K562 (cell line): ENCODE results near the gene SHC1. TPM values are rescaled to one million over a fixed set of nuclear protein-coding genes. Genes with fewer than 3 reads are reported as not detected.
A peak's percentile ranks its signal among the peaks of the same experiment; 100 is the strongest.

Experiments used
- ARID2 ChIP-seq: fragments of 450-650 bp; IDR thresholded peaks from 2 replicates; pipeline ENCODE4 v1.6.1; 2017; ENCODE audit warnings: antibody characterized with exemption, mild to moderate bottlenecking
- CTCF ChIP-seq, 3 experiments: IDR thresholded peaks in 2 of 3; conservative IDR thresholded peaks in 1 of 3; 2 replicates each; pipeline ENCODE4 v1.5.1; 2011 to 2012; ENCODE audit warnings: low read length in 3 of 3, mild to moderate bottlenecking in 3 of 3, control low read depth in 2 of 3, improper control_type of control experiment in 1 of 3, inconsistent platforms in 1 of 3, low read depth in 1 of 3, mixed read lengths in 1 of 3, moderate library complexity in 1 of 3; ENCODE audit not compliant: insufficient read depth in 2 of 3
- EHMT2 ChIP-seq: fragments of 450-650 bp; IDR thresholded peaks from 2 replicates; pipeline ENCODE4 v1.6.1; 2018; ENCODE audit warnings: antibody characterized with exemption
- KLF13 ChIP-seq: fragments of 450-650 bp; IDR thresholded peaks from 2 replicates; pipeline ENCODE4 v1.6.1; 2016; ENCODE audit warnings: missing genetic modification characterization, low read depth, mild to moderate bottlenecking, missing compliant biosample characterization, moderate library complexity, borderline replicate concordance
- NR2C1 ChIP-seq, 2 experiments: fragments of 450-650 bp; IDR thresholded peaks; 2 replicates each; pipeline ENCODE4 v1.6.1; 2017; ENCODE audit warnings: mild to moderate bottlenecking in 2 of 2, antibody characterized with exemption in 1 of 2, inconsistent platforms in 1 of 2, missing compliant biosample characterization in 1 of 2, missing genetic modification characterization in 1 of 2
- POLR2B ChIP-seq: fragments of 450-650 bp; IDR thresholded peaks from 2 replicates; pipeline ENCODE4 v1.6.1; 2018; ENCODE audit warnings: low read depth; ENCODE audit not compliant: partially characterized antibody
- RFX1 ChIP-seq: fragments of 450-650 bp; IDR thresholded peaks from 2 replicates; pipeline ENCODE4 v1.6.1; 2016; ENCODE audit warnings: mild to moderate bottlenecking, moderate library complexity
- SIX5 ChIP-seq, 2 experiments: IDR thresholded peaks; 2 replicates each; pipeline ENCODE4 v1.6.1; 2011; ENCODE audit warnings: low read length in 2 of 2, borderline replicate concordance in 1 of 2, low read depth in 1 of 2, mild to moderate bottlenecking in 1 of 2, moderate library complexity in 1 of 2; ENCODE audit not compliant: insufficient read depth in 1 of 2
- TAL1 ChIP-seq: fragments of 450-650 bp; IDR thresholded peaks from 2 replicates; pipeline ENCODE4 v1.6.1; 2016; ENCODE audit warnings: mild to moderate bottlenecking
- TGIF2 ChIP-seq: sonication (generic); formaldehyde crosslinking; IDR thresholded peaks from 2 replicates; pipeline ENCODE4 v1.8.1; 2022; ENCODE audit warnings: mild to moderate bottlenecking, missing genetic modification reagents, moderate library complexity
- polyA plus RNA-seq, 8 experiments: library from polyadenylated mRNA; depleted of rRNA in 4 of 8; stranded (reverse) in 5 of 8; unstranded in 3 of 8; fragments of >200 nt; fragmentation: Nextera tagmentation in 2 of 8; fragmentation: Illumina TruSeq in 1 of 8; extraction: Ambion mirVana in 2 of 8; extraction: Trizol in 1 of 8; gene quantifications; 2 replicates each; pipeline versions ENCODE4 v1.2.1 to v1.2.3, GENCODE V29; 2011 to 2014; ENCODE audit warnings: inconsistent platforms in 1 of 8, missing spikeins in 1 of 8
- total RNA-seq, 7 experiments: library from RNA; depleted of rRNA in 6 of 7; stranded (reverse); fragments of >200 nt in 6 of 7; fragmentation: Illumina TruSeq in 2 of 7; extraction: Trizol in 2 of 7; gene quantifications; 2 replicates each; pipeline versions ENCODE4 v1.2.1 to v1.2.3, GENCODE V29; 2011 to 2021; ENCODE audit warnings: low replicate concordance in 1 of 7
- TF ChIP-seq, protein P1 (sequence below): fragments of 450-650 bp; IDR thresholded peaks from 2 replicates; pipeline ENCODE4 v1.6.1; 2016; ENCODE audit warnings: mild to moderate bottlenecking, moderate library complexity
- TF ChIP-seq, protein P2 (sequence below), 2 experiments: fragments of 200-800 bp in 1 of 2; sonication (Bioruptor generic) in 1 of 2; sonication (generic) in 1 of 2; formaldehyde crosslinking in 1 of 2; IDR thresholded peaks in 1 of 2; conservative IDR thresholded peaks in 1 of 2; 2 replicates each; pipeline versions ENCODE4 v1.5.0 to v1.6.1; 2016 to 2020; ENCODE audit warnings: missing compliant biosample characterization in 1 of 2, missing genetic modification characterization in 1 of 2, missing genetic modification reagents in 1 of 2

SHC1 gene
- total and polyA plus RNA-seq, 9 of the 15 experiments (the other 6 are each of a cell fraction or from before 2014, with no cell fraction given), result 4.1 to 113 (median 51.9) TPM

DNA sequence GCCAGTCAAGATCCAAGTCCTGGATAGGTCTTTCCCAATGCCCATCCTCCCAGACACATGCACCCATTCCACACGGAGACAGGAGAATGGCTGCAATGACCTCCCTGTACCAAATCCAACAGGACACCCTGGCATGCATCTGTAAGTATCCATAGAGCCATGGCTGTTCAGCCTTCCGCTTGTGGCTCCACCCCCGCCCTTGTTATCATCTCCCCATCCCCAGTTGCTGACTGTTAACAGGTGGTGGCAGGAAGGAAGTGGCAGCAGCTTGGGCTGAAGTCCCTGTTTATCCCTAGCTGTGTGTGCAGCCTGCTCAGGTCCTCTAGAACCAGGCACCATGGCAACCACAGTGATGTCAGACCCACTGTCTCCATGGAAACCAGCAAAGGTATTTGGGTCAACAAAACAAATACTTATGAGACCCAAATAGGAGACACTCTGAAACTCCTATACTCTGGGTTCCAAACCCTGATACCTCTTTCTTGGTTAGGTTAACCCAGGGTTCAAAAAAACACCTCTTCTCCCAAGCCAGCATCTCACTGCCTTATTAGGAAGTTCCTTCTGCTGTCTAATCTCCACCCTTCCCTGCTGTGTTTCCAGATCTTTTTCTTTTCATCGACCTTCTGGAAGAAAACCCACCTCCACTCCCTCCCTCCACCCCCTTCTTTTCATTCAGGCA is 15.4 kb downstream of the SHC1 start (continued):
- TF ChIP-seq, protein P1, sequence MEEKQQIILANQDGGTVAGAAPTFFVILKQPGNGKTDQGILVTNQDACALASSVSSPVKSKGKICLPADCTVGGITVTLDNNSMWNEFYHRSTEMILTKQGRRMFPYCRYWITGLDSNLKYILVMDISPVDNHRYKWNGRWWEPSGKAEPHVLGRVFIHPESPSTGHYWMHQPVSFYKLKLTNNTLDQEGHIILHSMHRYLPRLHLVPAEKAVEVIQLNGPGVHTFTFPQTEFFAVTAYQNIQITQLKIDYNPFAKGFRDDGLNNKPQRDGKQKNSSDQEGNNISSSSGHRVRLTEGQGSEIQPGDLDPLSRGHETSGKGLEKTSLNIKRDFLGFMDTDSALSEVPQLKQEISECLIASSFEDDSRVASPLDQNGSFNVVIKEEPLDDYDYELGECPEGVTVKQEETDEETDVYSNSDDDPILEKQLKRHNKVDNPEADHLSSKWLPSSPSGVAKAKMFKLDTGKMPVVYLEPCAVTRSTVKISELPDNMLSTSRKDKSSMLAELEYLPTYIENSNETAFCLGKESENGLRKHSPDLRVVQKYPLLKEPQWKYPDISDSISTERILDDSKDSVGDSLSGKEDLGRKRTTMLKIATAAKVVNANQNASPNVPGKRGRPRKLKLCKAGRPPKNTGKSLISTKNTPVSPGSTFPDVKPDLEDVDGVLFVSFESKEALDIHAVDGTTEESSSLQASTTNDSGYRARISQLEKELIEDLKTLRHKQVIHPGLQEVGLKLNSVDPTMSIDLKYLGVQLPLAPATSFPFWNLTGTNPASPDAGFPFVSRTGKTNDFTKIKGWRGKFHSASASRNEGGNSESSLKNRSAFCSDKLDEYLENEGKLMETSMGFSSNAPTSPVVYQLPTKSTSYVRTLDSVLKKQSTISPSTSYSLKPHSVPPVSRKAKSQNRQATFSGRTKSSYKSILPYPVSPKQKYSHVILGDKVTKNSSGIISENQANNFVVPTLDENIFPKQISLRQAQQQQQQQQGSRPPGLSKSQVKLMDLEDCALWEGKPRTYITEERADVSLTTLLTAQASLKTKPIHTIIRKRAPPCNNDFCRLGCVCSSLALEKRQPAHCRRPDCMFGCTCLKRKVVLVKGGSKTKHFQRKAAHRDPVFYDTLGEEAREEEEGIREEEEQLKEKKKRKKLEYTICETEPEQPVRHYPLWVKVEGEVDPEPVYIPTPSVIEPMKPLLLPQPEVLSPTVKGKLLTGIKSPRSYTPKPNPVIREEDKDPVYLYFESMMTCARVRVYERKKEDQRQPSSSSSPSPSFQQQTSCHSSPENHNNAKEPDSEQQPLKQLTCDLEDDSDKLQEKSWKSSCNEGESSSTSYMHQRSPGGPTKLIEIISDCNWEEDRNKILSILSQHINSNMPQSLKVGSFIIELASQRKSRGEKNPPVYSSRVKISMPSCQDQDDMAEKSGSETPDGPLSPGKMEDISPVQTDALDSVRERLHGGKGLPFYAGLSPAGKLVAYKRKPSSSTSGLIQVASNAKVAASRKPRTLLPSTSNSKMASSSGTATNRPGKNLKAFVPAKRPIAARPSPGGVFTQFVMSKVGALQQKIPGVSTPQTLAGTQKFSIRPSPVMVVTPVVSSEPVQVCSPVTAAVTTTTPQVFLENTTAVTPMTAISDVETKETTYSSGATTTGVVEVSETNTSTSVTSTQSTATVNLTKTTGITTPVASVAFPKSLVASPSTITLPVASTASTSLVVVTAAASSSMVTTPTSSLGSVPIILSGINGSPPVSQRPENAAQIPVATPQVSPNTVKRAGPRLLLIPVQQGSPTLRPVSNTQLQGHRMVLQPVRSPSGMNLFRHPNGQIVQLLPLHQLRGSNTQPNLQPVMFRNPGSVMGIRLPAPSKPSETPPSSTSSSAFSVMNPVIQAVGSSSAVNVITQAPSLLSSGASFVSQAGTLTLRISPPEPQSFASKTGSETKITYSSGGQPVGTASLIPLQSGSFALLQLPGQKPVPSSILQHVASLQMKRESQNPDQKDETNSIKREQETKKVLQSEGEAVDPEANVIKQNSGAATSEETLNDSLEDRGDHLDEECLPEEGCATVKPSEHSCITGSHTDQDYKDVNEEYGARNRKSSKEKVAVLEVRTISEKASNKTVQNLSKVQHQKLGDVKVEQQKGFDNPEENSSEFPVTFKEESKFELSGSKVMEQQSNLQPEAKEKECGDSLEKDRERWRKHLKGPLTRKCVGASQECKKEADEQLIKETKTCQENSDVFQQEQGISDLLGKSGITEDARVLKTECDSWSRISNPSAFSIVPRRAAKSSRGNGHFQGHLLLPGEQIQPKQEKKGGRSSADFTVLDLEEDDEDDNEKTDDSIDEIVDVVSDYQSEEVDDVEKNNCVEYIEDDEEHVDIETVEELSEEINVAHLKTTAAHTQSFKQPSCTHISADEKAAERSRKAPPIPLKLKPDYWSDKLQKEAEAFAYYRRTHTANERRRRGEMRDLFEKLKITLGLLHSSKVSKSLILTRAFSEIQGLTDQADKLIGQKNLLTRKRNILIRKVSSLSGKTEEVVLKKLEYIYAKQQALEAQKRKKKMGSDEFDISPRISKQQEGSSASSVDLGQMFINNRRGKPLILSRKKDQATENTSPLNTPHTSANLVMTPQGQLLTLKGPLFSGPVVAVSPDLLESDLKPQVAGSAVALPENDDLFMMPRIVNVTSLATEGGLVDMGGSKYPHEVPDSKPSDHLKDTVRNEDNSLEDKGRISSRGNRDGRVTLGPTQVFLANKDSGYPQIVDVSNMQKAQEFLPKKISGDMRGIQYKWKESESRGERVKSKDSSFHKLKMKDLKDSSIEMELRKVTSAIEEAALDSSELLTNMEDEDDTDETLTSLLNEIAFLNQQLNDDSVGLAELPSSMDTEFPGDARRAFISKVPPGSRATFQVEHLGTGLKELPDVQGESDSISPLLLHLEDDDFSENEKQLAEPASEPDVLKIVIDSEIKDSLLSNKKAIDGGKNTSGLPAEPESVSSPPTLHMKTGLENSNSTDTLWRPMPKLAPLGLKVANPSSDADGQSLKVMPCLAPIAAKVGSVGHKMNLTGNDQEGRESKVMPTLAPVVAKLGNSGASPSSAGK, result no peak
- TF ChIP-seq, protein P2, sequence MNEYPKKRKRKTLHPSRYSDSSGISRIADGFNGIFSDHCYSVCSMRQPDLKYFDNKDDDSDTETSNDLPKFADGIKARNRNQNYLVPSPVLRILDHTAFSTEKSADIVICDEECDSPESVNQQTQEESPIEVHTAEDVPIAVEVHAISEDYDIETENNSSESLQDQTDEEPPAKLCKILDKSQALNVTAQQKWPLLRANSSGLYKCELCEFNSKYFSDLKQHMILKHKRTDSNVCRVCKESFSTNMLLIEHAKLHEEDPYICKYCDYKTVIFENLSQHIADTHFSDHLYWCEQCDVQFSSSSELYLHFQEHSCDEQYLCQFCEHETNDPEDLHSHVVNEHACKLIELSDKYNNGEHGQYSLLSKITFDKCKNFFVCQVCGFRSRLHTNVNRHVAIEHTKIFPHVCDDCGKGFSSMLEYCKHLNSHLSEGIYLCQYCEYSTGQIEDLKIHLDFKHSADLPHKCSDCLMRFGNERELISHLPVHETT (CRISPR knock-in tag; conservative IDR thresholded peaks at IDR 0.05 in 1 of 2, IDR thresholded peaks at IDR 0.05 in 1 of 2), result no peak
- TF ChIP-seq TAL1, result no peak
- TF ChIP-seq KLF13 (tag), result no peak
- no peak for TF ChIP-seq POLR2B
- no peak for TF ChIP-seq CTCF (IDR thresholded peaks at IDR 0.05 in 2 of 3, conservative IDR thresholded peaks at IDR 0.05 in 1 of 3; ENCODE audit: insufficient read depth in 2 of 3, low read depth in 1 of 3, low read length in 3 of 3)
- TF ChIP-seq ARID2, result no peak
- no peak for TF ChIP-seq SIX5 (IDR thresholded peaks at IDR 0.05; ENCODE audit: borderline replicate concordance in 1 of 2, insufficient read depth in 1 of 2, low read depth in 1 of 2, low read length in 2 of 2)
- TF ChIP-seq TGIF2, result no peak
- no peak for TF ChIP-seq EHMT2
- peak; percentile 62 for TF ChIP-seq NR2C1 (IDR thresholded peaks at IDR 0.05)
- peak; percentile 69 for TF ChIP-seq NR2C1 (tag; IDR thresholded peaks at IDR 0.05)
- TF ChIP-seq RFX1, result peak; percentile 95
